ENCODE measurements around the gene ZYX. TPM values are rescaled to one million over a fixed set of nuclear protein-coding genes. Genes with fewer than 3 reads are reported as not detected.

Gene ZYX
- total and polyA plus RNA-seq, 9 of the 15 experiments (the other 6 are each of a cell fraction or from before 2014, with no cell fraction given): 1.8 to 130 (median 15.7) TPM

DNA sequence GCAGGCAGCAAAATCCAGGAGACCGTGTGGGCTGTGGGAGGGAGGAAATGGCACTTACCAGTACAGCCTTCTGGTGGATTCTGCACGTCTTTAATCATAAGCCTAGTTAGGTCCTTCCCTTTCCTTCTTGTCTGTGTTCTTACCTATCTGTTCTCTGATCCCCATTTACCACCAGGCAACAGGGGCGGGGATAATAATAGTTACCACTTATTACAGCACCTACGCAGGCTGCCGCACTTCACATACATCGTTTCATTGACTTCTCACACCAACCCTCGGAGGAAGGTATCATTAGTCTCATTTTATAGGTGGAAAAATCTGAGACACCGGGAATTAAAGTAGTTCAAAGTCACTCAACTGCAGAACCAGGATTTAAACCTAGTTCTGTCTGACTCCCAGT is 32.0 kb downstream of the ZYX start (continued):
- TF ChIP-seq, protein P1, sequence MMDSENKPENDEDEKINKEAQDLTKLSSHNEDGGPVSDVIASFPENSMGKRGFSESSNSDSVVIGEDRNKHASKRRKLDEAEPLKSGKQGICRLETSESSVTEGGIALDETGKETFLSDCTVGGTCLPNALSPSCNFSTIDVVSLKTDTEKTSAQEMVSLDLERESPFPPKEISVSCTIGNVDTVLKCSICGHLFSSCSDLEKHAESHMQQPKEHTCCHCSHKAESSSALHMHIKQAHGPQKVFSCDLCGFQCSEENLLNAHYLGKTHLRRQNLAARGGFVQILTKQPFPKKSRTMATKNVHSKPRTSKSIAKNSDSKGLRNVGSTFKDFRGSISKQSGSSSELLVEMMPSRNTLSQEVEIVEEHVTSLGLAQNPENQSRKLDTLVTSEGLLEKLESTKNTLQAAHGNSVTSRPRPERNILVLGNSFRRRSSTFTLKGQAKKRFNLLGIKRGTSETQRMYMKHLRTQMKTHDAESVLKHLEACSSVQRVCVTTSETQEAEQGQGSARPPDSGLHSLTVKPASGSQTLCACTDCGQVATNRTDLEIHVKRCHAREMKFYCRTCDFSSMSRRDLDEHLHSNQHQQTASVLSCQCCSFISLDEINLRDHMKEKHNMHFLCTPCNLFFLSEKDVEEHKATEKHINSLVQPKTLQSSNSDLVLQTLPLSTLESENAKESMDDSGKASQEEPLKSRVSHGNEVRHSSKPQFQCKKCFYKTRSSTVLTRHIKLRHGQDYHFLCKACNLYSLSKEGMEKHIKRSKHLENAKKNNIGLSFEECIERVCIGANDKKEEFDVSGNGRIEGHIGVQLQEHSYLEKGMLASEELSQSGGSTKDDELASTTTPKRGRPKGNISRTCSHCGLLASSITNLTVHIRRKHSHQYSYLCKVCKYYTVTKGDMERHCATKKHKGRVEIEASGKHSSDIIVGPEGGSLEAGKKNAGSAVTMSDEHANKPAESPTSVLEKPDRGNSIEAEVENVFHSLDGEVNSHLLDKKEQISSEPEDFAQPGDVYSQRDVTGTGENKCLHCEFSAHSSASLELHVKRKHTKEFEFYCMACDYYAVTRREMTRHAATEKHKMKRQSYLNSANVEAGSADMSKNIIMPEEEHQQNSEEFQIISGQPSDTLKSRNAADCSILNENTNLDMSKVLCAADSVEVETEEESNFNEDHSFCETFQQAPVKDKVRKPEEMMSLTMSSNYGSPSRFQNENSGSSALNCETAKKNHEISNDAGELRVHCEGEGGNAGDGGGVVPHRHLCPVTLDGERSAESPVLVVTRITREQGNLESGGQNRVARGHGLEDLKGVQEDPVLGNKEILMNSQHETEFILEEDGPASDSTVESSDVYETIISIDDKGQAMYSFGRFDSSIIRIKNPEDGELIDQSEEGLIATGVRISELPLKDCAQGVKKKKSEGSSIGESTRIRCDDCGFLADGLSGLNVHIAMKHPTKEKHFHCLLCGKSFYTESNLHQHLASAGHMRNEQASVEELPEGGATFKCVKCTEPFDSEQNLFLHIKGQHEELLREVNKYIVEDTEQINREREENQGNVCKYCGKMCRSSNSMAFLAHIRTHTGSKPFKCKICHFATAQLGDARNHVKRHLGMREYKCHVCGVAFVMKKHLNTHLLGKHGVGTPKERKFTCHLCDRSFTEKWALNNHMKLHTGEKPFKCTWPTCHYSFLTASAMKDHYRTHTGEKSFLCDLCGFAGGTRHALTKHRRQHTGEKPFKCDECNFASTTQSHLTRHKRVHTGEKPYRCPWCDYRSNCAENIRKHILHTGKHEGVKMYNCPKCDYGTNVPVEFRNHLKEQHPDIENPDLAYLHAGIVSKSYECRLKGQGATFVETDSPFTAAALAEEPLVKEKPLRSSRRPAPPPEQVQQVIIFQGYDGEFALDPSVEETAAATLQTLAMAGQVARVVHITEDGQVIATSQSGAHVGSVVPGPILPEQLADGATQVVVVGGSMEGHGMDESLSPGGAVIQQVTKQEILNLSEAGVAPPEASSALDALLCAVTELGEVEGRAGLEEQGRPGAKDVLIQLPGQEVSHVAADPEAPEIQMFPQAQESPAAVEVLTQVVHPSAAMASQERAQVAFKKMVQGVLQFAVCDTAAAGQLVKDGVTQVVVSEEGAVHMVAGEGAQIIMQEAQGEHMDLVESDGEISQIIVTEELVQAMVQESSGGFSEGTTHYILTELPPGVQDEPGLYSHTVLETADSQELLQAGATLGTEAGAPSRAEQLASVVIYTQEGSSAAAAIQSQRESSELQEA (IDR thresholded peaks at IDR 0.05; ENCODE audit: low read depth): no peak
- no peak for TF ChIP-seq ELF4 (CRISPR knock-in tag; IDR thresholded peaks at IDR 0.05)
- TF ChIP-seq CREB1 (IDR thresholded peaks at IDR 0.05): no peak
- TF ChIP-seq CREB1 (CRISPR knock-in tag; IDR thresholded peaks at IDR 0.05): no peak
- TF ChIP-seq NR1H2 (CRISPR knock-in tag; IDR thresholded peaks at IDR 0.05): no peak
- TF ChIP-seq SRF (CRISPR knock-in tag; IDR thresholded peaks at IDR 0.05): no peak
- TF ChIP-seq ATF4 (CRISPR knock-in tag; IDR thresholded peaks at IDR 0.05): no peak
- no peak for TF ChIP-seq ZNF140 (CRISPR knock-in tag; IDR thresholded peaks at IDR 0.05)

Measured in K562 (cell line).